ENCODE measurements around the gene MAPK10. TPM values are rescaled to one million over a fixed set of nuclear protein-coding genes. Genes with fewer than 3 reads are reported as not detected.

The MAPK10 gene
- total RNA-seq, 6 donors from 2014 or later, result 11.1 to 89.1 (median 29.5) TPM

DNA sequence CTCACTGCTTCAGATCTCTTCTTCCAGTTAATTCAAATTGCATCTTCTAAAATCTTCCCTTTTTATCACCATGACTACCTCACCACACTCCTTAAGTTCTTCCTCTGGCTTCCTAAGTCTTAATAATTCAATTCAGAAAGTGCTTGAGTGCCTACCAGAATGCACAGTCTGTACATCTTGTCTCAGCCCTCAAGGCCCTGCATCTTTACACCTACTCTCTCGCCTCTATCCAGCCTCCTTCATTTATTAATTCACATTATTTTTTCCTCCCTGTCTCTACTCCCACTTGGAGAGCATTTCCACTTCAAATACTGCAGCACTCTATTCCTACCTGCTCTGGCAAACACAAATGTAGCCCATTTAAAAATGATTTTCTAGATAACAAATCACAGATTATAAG lies 90.5 kb downstream of the MAPK10 start:
- TF ChIP-seq EP300 (IDR thresholded peaks at IDR 0.05), result no peak
- no peak for TF ChIP-seq POLR2AphosphoS5 (IDR thresholded peaks at IDR 0.05)
- TF ChIP-seq, protein P1, sequence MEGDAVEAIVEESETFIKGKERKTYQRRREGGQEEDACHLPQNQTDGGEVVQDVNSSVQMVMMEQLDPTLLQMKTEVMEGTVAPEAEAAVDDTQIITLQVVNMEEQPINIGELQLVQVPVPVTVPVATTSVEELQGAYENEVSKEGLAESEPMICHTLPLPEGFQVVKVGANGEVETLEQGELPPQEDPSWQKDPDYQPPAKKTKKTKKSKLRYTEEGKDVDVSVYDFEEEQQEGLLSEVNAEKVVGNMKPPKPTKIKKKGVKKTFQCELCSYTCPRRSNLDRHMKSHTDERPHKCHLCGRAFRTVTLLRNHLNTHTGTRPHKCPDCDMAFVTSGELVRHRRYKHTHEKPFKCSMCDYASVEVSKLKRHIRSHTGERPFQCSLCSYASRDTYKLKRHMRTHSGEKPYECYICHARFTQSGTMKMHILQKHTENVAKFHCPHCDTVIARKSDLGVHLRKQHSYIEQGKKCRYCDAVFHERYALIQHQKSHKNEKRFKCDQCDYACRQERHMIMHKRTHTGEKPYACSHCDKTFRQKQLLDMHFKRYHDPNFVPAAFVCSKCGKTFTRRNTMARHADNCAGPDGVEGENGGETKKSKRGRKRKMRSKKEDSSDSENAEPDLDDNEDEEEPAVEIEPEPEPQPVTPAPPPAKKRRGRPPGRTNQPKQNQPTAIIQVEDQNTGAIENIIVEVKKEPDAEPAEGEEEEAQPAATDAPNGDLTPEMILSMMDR (IDR thresholded peaks at IDR 0.05), result no peak
- no peak for TF ChIP-seq POLR2A (IDR thresholded peaks at IDR 0.05)
- Histone ChIP-seq H3K36me3 (no peaks in the 10 kb centered on the region), H3K27ac (no peak overlapping the region), H3K9me3 (no peaks in the 10 kb centered on the region), H3K4me3 (no peak overlapping the region), H3K4me1 (no peaks in the 10 kb centered on the region), H3K27me3 (no peaks in the 10 kb centered on the region)
- ATAC-seq (ENCODE audit: low FRiP score in 2 of 2) (no peak), DNase-seq (no peak)
- 74 to 76% methylated on average over 1 of the region's 1 CpG for WGBS, 2 donors

DNA sequence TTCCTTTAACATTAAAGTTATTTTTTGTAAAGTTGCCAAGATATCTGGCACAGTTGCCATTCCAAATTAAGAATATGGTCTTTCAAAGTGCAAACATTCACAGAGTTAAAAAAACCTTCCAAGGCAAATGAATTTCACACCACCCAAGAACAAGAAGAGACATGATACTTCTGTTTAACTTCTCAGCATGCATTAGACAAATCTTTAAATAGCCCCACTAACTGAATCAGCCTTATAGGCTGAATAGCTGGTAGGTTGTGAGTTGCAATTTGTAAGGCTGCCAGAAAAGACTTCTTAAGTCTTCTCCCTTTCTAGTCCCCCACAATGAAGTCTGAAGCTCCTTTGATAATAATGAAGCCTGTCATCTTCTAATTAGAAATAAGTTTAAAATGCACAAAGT lies 95.6 kb downstream of the MAPK10 start:
- Histone ChIP-seq H3K4me3 (no peak overlapping the region), H3K36me3 (no peaks in the 10 kb centered on the region), H3K27ac (no peak overlapping the region), H3K27me3 (no peaks in the 10 kb centered on the region), H3K4me1 (no peaks in the 10 kb centered on the region), H3K9me3 (no peaks in the 10 kb centered on the region)
- TF ChIP-seq, protein P1 (IDR thresholded peaks at IDR 0.05), result no peak
- no peak for TF ChIP-seq POLR2A (IDR thresholded peaks at IDR 0.05)
- no peak for TF ChIP-seq POLR2AphosphoS5 (IDR thresholded peaks at IDR 0.05)
- TF ChIP-seq EP300 (IDR thresholded peaks at IDR 0.05), result no peak
- no peak for DNase-seq
- ATAC-seq (ENCODE audit: low FRiP score in 2 of 2), result no peak

DNA sequence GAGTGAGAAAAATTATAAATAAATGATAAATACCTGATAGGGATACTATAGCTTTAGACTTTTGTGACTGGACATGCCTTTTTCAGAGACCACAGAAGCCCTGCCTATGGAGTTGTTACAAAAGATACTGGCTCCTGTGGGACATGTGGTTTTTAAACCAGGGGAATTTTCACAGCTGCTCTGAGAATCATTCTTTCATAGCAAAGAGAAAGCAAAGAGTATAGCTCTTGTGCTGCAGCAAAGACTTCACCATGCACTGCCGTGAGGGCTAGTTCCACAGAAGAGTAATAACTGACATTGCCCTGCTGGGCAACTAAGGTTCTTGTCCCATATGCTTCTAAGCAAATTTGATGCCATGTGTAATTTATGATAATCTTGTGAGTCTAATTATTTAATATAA lies 98.2 kb downstream of the MAPK10 start:
- no peaks in the 10 kb centered on the region for H3K9me3 ChIP-seq
- DNase-seq (no peak), ATAC-seq (ENCODE audit: low FRiP score in 2 of 2) (no peak)
- no peaks in the 10 kb centered on the region for H3K36me3 ChIP-seq
- 81 to 90% methylated on average over 1 of the region's 1 CpG for WGBS, 2 donors
- H3K4me1 ChIP-seq, result no peaks in the 10 kb centered on the region
- H3K27me3 ChIP-seq, result no peaks in the 10 kb centered on the region
- TF ChIP-seq, protein P1 (IDR thresholded peaks at IDR 0.05), result no peak
- TF ChIP-seq POLR2A (IDR thresholded peaks at IDR 0.05) (no peak), EP300 (IDR thresholded peaks at IDR 0.05) (no peak), POLR2AphosphoS5 (IDR thresholded peaks at IDR 0.05) (no peak)
- no peak overlapping the region for H3K4me3 ChIP-seq
- H3K27ac ChIP-seq, result no peak overlapping the region

DNA sequence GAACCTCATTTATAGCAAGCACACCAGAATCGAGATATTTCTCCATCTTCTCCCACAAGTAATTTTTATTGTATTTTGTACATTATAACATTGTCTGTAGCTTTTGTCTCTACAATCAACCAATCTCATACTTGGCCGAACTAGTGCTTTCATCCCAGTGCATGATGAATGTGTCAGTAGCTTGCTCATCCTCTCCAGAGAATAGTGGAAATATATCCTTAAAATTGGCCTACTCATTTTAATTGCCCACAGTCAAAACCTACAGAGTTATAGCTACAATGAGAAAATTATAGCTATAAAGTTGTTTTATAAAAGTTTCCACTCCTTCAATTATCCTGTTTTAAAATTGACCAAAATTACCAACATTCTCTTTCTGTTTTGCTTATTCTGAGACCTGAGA lies 103.8 kb downstream of the MAPK10 start:
- Histone ChIP-seq H3K36me3 (no peaks in the 10 kb centered on the region), H3K4me3 (no peak overlapping the region), H3K27ac (no peak overlapping the region), H3K9me3 (no peaks in the 10 kb centered on the region), H3K27me3 (no peaks in the 10 kb centered on the region), H3K4me1 (no peaks in the 10 kb centered on the region)
- TF ChIP-seq POLR2A (IDR thresholded peaks at IDR 0.05), result no peak
- no peak for TF ChIP-seq EP300 (IDR thresholded peaks at IDR 0.05)
- TF ChIP-seq, protein P1 (IDR thresholded peaks at IDR 0.05), result no peak
- no peak for TF ChIP-seq POLR2AphosphoS5 (IDR thresholded peaks at IDR 0.05)
- WGBS, 2 donors, result 86 to 89% methylated on average over 2 of the region's 2 CpGs
- ATAC-seq (ENCODE audit: low FRiP score in 2 of 2), result no peak
- no peak for DNase-seq

DNA sequence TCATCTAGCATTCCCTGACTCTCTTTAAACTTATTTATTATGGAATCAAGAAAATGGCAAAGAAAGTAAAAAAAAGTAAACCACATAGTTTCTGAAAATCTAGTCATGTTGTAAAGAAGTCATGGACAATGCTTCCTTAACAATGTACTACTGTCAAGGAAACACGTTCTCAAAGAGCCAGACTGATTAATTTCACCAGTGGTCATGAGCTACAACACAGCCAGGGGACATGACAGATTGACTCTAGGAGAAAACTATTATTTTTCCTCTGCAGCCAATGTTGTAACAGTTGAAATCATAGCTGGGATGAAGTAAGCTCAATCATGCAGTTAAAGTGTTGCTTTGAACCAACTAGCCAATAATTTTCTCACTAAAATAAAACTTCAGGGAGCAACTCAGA lies 109.2 kb downstream of the MAPK10 start:
- H3K27me3 ChIP-seq, result no peaks in the 10 kb centered on the region
- TF ChIP-seq POLR2A (IDR thresholded peaks at IDR 0.05) (no peak), POLR2AphosphoS5 (IDR thresholded peaks at IDR 0.05) (no peak), EP300 (IDR thresholded peaks at IDR 0.05) (no peak)
- TF ChIP-seq, protein P1 (IDR thresholded peaks at IDR 0.05), result no peak
- H3K9me3 ChIP-seq, result no peaks in the 10 kb centered on the region
- no peak for DNase-seq
- 46 to 73% methylated on average over 1 of the region's 1 CpG for WGBS, 2 donors
- no peak overlapping the region for H3K27ac ChIP-seq
- no peaks in the 10 kb centered on the region for H3K36me3 ChIP-seq
- no peak for ATAC-seq (ENCODE audit: low FRiP score in 2 of 2)
- no peaks in the 10 kb centered on the region for H3K4me1 ChIP-seq
- no peak overlapping the region for H3K4me3 ChIP-seq
